ENCODE measurements around the gene HSPB6. TPM values are rescaled to one million over a fixed set of nuclear protein-coding genes. Genes with fewer than 3 reads are reported as not detected.

Gene HSPB6
- total RNA-seq, 1 experiment from 2014 or later = 2.7 TPM

GRCh38 chr19:35780058-35780457 is 23.2 kb upstream of the HSPB6 start:
- Histone ChIP-seq H3K79me2 (ENCODE audit: low read depth) (no peaks in the 10 kb centered on the region), H3K36me3 (ENCODE audit: low read depth) (no peaks in the 10 kb centered on the region), H3K4me1 (replicated peaks; ENCODE audit: insufficient read depth) (no peaks in the 10 kb centered on the region), H3K9me3 (ENCODE audit: insufficient read depth, low read depth) (no peaks in the 10 kb centered on the region), H3K27me3 (ENCODE audit: insufficient read depth, low read depth) (no peaks in the 10 kb centered on the region; the same call in 1 of the 2 replicates), H3K4me2 (no peak overlapping the region), H3K27ac (no peak overlapping the region), H2AFZ (no peak overlapping the region), H3K9me2 (ENCODE audit: insufficient read depth) (no peaks in the 10 kb centered on the region), H3F3A (ENCODE audit: insufficient read depth, low read depth) (0 out of 2 replicates have a peak, but pooled peaks cover 9% of the 10 kb centered on the region), H3K4me3 (no peak overlapping the region), H4K20me1 (ENCODE audit: insufficient read depth) (no peaks in the 10 kb centered on the region)
- no peak for DNase-seq
- intact Hi-C loops (cut with micrococcal nuclease; ENCODE audit: unreplicated experiment) = no loop called here
- no peak for TF ChIP-seq EZH2 (IDR thresholded peaks at IDR 0.05; ENCODE audit: low read depth)
- TF ChIP-seq, protein P1, sequence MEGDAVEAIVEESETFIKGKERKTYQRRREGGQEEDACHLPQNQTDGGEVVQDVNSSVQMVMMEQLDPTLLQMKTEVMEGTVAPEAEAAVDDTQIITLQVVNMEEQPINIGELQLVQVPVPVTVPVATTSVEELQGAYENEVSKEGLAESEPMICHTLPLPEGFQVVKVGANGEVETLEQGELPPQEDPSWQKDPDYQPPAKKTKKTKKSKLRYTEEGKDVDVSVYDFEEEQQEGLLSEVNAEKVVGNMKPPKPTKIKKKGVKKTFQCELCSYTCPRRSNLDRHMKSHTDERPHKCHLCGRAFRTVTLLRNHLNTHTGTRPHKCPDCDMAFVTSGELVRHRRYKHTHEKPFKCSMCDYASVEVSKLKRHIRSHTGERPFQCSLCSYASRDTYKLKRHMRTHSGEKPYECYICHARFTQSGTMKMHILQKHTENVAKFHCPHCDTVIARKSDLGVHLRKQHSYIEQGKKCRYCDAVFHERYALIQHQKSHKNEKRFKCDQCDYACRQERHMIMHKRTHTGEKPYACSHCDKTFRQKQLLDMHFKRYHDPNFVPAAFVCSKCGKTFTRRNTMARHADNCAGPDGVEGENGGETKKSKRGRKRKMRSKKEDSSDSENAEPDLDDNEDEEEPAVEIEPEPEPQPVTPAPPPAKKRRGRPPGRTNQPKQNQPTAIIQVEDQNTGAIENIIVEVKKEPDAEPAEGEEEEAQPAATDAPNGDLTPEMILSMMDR (conservative IDR thresholded peaks at IDR 0.05) = no peak
- ChIA-PET POLR2A (ENCODE audit: unreplicated experiment) (no interaction called here), CTCF (no interaction called here)
- no TSS peak for BruUV-seq (replicated peaks)

- H3K4me1 ChIP-seq (replicated peaks; ENCODE audit: insufficient read depth) = no peaks in the 10 kb centered on the region
Measured at GRCh38 chr19:35779033-35779432, 22.2 kb upstream of the HSPB6 start.

GRCh38 chr19:35777961-35778360 is 21.1 kb upstream of the HSPB6 start:
- ChIA-PET POLR2A (ENCODE audit: unreplicated experiment) (interaction anchor here (0.6 kb wide), 1 partner anchor 76 kb away, joined by 3 read pairs; no protein-coding TSS in a partner anchor), CTCF (no interaction called here)
- Histone ChIP-seq H3K4me1 (replicated peaks; ENCODE audit: insufficient read depth) (no peaks in the 10 kb centered on the region), H3K36me3 (ENCODE audit: low read depth) (no peaks in the 10 kb centered on the region), H3K27ac (no peak overlapping the region), H3K4me2 (no peak overlapping the region), H3K9me2 (ENCODE audit: insufficient read depth) (no peaks in the 10 kb centered on the region), H3K4me3 (no peak overlapping the region), H3K9me3 (ENCODE audit: insufficient read depth, low read depth) (no peaks in the 10 kb centered on the region), H4K20me1 (ENCODE audit: insufficient read depth) (no peaks in the 10 kb centered on the region), H2AFZ (no peak overlapping the region), H3K79me2 (ENCODE audit: low read depth) (no peaks in the 10 kb centered on the region), H3F3A (ENCODE audit: insufficient read depth, low read depth) (0 out of 2 replicates have a peak, but pooled peaks cover 7% of the 10 kb centered on the region), H3K27me3 (ENCODE audit: insufficient read depth, low read depth) (no peaks in the 10 kb centered on the region)
- no peak for TF ChIP-seq EZH2 (IDR thresholded peaks at IDR 0.05; ENCODE audit: low read depth)
- TF ChIP-seq, protein P1 (conservative IDR thresholded peaks at IDR 0.05) = no peak
- DNase-seq = no peak
- intact Hi-C loops (cut with micrococcal nuclease; ENCODE audit: unreplicated experiment) = no loop called here
- BruUV-seq (replicated peaks) = no TSS peak

More at GRCh38 chr19:35779033-35779432, 22.2 kb upstream of the HSPB6 start:
- TF ChIP-seq, protein P1 (conservative IDR thresholded peaks at IDR 0.05) = no peak
- TF ChIP-seq EZH2 (IDR thresholded peaks at IDR 0.05; ENCODE audit: low read depth) = no peak
- Histone ChIP-seq H3K4me2 (no peak overlapping the region), H3K4me3 (no peak overlapping the region), H3K27ac (no peak overlapping the region), H2AFZ (no peak overlapping the region), H3K79me2 (ENCODE audit: low read depth) (no peaks in the 10 kb centered on the region), H3K36me3 (ENCODE audit: low read depth) (no peaks in the 10 kb centered on the region), H4K20me1 (ENCODE audit: insufficient read depth) (no peaks in the 10 kb centered on the region), H3K27me3 (ENCODE audit: insufficient read depth, low read depth) (no peaks in the 10 kb centered on the region; the same call in 1 of the 2 replicates), H3F3A (ENCODE audit: insufficient read depth, low read depth) (0 out of 2 replicates have a peak, but pooled peaks cover 9% of the 10 kb centered on the region), H3K9me2 (ENCODE audit: insufficient read depth) (no peaks in the 10 kb centered on the region), H3K9me3 (ENCODE audit: insufficient read depth, low read depth) (no peaks in the 10 kb centered on the region)
- BruUV-seq (replicated peaks) = no TSS peak
- intact Hi-C loops (cut with micrococcal nuclease; ENCODE audit: unreplicated experiment) = no loop called here
- CTCF ChIA-PET = no interaction called here
- POLR2A ChIA-PET (ENCODE audit: unreplicated experiment) = no interaction called here
- DNase-seq = no peak
